Choroid plexus epithelial cell (primary cell): ENCODE data around the gene ATM.

Source experiments
- DNase-seq: peaks from one replicate; pipeline ENCODE4 v3.0.0-alpha.2; 2010; ENCODE audit warnings: low read depth
- H3K4me3 ChIP-seq: 2 replicates; pipeline ENCODE4 v1.5.1; 2011; ENCODE audit warnings: low read depth, mild to moderate bottlenecking, control low read depth, low read length, moderate library complexity
- TF ChIP-seq, protein P1 (sequence below): conservative IDR thresholded peaks from 2 replicates; pipeline ENCODE4 v1.5.1; 2011; ENCODE audit warnings: low read depth, mild to moderate bottlenecking, control low read depth, inconsistent platforms, low read length, moderate library complexity

The ATM gene

DNA sequence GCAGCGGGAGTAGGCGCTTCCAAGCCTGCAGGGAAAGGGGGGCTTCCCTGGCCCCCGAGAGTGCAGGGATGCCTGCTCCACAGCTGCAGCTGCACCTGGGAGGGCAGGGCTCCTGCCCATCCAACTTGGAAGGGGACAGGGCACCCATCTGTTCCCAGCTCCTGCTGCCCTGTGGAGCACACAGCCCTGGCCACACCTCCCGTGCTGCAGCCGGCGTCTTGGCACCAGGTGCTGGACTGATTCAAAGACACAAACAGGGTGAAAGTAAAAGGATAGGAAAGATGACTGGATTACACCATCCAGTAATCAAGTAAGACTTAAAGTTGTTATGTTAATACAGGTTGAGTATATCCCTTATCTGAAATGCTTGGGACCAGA is 15.2 kb upstream of the ATM start:
- TF ChIP-seq, protein P1, sequence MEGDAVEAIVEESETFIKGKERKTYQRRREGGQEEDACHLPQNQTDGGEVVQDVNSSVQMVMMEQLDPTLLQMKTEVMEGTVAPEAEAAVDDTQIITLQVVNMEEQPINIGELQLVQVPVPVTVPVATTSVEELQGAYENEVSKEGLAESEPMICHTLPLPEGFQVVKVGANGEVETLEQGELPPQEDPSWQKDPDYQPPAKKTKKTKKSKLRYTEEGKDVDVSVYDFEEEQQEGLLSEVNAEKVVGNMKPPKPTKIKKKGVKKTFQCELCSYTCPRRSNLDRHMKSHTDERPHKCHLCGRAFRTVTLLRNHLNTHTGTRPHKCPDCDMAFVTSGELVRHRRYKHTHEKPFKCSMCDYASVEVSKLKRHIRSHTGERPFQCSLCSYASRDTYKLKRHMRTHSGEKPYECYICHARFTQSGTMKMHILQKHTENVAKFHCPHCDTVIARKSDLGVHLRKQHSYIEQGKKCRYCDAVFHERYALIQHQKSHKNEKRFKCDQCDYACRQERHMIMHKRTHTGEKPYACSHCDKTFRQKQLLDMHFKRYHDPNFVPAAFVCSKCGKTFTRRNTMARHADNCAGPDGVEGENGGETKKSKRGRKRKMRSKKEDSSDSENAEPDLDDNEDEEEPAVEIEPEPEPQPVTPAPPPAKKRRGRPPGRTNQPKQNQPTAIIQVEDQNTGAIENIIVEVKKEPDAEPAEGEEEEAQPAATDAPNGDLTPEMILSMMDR = no peak
- no peak for DNase-seq
- H3K4me3 ChIP-seq = no peak overlapping the region

DNA sequence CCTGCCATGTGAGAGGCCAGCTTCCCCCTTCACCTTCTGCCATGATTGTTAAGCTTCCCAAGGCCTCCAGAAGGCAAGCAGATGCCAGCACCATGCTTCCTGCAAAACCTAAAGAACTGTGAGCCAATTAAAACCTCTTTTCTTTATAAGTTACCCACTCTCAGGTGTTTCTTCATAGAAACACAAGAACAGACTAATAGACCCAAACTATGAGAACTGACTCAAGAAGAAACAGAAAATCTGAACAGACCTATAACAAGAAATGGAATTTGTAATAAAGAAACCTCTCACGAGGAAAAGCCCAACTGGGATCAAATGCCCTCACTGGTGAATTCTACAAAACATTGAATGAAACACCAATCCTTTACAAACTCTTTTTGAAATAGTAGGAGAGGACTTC is 12.4 kb upstream of the ATM start:
- no peak overlapping the region for H3K4me3 ChIP-seq
- TF ChIP-seq, protein P1 = no peak
- no peak for DNase-seq

DNA sequence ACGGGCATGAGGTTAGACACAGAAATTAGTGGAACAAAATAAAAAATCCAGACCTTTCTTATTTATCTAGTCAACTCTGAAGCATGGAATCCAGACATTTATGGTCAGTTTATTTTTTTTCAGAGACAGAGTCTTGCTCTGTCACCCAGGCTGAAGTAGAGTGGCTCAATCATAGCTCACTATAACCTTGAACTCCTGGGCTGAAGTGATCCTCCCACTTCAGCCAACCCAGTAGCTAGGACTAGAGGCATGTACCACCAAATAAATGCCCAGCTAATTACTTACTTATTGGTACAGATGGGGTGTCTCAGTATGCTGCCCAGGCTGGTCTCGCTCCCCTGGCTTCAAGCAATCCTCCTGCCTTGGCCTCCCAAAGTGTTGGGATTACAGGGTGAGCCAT is 9.1 kb upstream of the ATM start:
- no peak overlapping the region for H3K4me3 ChIP-seq
- TF ChIP-seq, protein P1 = no peak
- DNase-seq = no peak

- DNase-seq = no peak
- no peak overlapping the region for H3K4me3 ChIP-seq
- TF ChIP-seq, protein P1 = no peak
Measured at GRCh38 chr11:108216988-108217387, 5.9 kb upstream of the ATM start.

GRCh38 chr11:108218455-108218854 is 4.4 kb upstream of the ATM start:
- no peak overlapping the region for H3K4me3 ChIP-seq
- DNase-seq = no peak
- TF ChIP-seq, protein P1 = no peak

DNA sequence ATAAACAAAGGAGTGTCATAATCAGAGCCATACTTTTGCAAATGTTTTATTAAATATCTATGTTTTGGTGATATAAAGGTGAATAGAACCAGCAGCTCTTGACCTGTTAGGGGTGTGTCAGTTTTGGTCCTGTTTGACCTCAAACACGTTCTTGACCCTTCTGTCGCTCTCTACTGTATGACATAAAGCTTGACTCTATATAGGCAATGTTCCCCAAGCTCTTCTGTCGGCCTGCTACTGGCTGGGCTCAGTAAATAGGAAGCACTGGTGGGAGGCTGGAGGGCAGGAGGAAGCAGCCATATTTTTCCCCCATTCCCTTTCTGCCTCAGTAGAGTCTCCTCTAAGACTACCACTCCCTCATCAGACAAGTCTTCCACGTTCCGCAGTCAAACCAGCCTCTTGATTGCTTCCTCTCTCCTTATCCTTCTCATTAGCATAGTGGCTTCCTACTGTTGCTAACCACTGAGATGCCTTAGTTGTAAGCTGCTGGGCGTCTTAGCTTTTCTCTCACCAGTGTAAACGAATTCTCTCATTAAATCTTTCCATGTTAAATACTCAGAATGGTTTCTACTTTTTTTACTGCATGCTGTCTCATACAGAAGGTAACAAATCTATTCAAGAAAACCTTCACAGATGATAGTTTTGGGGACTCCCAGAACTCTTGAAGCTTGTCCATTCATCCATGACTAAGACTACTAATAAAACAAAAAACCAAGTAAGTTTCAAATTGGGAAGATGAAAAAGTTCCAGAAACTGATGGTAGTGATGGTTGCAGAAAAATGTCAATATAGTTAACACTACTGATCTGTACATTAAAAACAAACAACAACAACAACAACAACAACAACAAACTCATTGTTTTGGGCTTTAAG is 3.7 kb upstream of the ATM start:
- no peak overlapping the region for H3K4me3 ChIP-seq
- DNase-seq = no peak

More for the DNA sequence above, 3.7 kb upstream of the ATM start:
- TF ChIP-seq, protein P1 = no peak
